Suppressor macrophage treated with lipopolysaccharide for 4 hours (primary cell): ENCODE measurements around the gene MYO1F.
A peak's percentile ranks its signal among the peaks of the same experiment; 100 is the strongest.
"Not testable (repeated sequence)": the region's sequence is repeated elsewhere in the genome, so short reads cannot be mapped to it uniquely, and the experiment has no call there.

Source experiments
- DNase-seq: peaks from one replicate; pipeline ENCODE4 v3.0.0-alpha.2; 2020

Gene MYO1F

DNA sequence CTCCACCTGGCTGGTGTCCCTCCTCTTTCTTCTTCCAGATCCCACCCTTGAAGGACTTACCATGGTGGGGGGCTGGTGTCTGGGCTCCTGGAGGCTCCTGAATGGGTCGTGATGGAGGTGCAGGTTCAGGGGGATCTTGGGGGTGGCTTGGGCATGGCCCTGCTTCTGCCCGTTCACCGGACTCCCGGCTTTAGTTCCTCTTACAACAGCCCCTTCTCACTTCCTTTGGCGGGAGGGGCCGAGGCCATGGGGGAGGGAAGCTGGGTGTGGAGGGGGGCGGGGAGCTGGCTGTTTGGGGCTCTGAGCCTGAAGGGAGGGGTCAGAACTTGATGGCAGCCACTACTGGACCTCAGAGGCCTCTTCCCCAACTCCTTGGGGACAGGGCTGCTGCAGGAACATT is at the start of gene MYO1F:
TSS of gene MYO1F (minus strand) at position 196 of the 400 bp plus-strand sequence. CDS start at position 63, 133 bp downstream.
- DNase-seq = peak; percentile 79

GRCh38 chr19:8626842-8627241 is 49.6 kb upstream of the MYO1F start:
- no peak for DNase-seq

- DNase-seq = not testable (repeated sequence)
These were observed 45.6 kb upstream of the MYO1F start for GRCh38 chr19:8622886-8623285.

- DNase-seq = no peak
These were observed 41.5 kb upstream of the MYO1F start for GRCh38 chr19:8618751-8619150.

- DNase-seq = no peak
These were observed 40.7 kb upstream of the MYO1F start for GRCh38 chr19:8617984-8618383.

DNA sequence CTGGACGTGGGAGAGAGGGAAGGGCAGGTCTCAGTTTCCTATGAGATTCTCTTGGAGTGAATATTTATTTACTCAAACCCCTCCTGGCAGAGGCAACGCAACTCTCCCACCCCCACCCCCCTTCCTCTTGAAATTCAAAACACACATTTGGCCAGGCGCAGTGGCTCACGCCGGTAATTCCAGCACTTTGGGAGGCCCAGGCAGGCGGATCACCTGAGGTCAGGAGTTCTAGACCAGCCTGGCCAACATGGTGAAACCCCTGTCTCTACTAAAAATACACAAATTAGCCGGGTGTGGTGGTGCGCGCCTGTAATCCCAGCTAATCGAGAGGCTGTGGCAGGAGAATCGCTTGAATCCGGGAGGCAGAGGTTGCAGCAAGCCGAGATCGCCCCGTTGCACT is 40.1 kb upstream of the MYO1F start:
- DNase-seq = not testable (repeated sequence)

GRCh38 chr19:8616861-8617260 is 39.6 kb upstream of the MYO1F start:
- DNase-seq = no peak

- peak; percentile 79 for DNase-seq
These were observed 38.8 kb upstream of the MYO1F start for GRCh38 chr19:8615813-8616596.

DNA sequence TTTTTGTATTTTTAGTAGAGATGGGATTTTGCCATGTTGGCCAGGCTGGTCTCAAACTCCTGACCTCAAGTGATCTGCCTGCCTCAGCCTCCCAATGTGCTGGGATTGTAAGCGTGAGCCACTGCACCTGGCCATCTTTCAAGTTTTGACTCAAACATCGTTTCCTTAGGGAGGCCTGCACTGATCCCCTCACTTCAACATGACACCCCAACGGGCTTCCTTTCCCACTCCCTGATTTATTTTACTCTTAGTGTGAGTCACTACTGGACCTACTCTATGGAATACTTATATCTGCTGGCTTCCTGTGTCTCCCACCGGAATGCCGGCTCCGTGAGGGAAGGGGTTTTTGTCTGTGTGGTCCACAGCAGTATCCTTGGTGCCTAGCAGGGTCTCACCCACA is 37.8 kb upstream of the MYO1F start:
- no peak for DNase-seq

- no peak for DNase-seq
These were observed 37.2 kb upstream of the MYO1F start for GRCh38 chr19:8614455-8614854.

GRCh38 chr19:8612807-8613171 is 35.5 kb upstream of the MYO1F start:
- no peak for DNase-seq

DNA sequence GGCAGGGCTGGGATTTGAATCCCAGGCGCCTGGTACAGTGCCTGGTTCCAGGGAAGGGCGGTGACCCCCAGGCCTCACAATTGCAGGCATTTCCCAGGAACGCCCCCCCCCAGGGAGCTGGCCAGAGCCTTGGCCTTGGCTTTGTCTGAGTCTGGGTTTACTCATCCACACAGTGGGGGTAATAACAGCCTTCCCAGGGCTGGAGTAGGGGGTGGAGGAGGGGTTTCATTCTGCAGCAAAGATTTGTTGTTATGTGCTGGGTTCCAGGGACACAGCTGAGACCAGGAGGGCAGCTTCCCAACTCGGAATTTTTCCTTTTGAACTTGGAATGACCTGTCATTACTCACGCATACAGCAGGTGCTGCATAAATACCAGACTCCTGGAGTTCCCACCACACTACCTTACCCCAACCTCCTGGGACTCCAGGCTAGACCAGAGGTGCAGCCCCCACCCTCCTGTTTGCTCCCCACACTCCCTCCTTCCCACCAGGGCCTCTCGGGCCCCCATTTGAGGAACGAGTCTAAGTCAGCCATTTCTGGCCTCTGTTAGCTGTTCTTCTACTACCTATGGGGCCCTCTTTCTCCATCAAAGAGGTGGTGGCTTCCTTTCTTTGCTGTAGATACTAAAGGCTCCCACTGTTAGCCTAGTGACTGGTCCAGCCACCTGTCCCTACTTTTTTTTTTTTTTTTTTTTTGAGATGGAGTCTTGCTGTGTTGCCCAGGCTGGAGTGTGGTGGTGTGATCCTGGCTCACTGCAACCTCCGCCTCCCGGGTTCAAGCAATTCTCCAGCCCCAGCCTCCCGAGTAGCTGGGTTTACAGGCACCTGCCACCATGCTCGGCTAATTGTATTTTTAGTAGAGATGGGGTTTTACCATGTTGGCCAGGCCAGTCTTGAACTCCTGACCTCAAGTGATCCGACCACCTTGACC is 34.9 kb upstream of the MYO1F start:
- no peak for DNase-seq

DNA sequence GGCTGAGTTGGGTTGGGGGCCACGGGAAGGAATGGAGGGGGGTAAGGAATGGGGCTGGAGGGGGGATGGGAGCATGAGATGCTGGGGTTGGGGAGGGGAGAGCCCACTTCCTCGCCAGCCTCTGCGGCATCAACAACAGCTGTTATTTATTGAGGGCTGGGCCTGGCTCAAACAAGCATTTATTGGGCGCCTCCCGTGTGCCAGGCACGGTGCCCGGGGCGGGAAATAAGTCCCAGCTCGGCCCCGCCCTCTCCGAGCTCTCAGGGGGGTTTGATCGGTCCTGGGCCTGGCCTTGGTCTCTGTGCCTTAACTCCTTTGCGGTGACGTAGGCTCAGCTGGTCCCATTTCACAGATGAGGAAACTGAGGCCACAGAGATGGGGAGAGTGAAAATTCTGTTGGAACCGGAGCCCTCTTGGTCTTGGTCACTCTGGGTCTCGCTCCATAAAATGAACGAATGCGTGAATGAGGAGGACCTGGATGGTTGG is 34.2 kb upstream of the MYO1F start:
- DNase-seq = no peak

GRCh38 chr19:8610936-8611300 is 33.7 kb upstream of the MYO1F start:
- DNase-seq = no peak

- no peak for DNase-seq
These were observed 33.0 kb upstream of the MYO1F start, which contains the start of gene ADAMTS10 for GRCh38 chr19:8610041-8610935. Gene ADAMTS10 (minus strand): TSS chr19:8610715. CDS start chr19:8605710, 5,005 bp downstream.

DNA sequence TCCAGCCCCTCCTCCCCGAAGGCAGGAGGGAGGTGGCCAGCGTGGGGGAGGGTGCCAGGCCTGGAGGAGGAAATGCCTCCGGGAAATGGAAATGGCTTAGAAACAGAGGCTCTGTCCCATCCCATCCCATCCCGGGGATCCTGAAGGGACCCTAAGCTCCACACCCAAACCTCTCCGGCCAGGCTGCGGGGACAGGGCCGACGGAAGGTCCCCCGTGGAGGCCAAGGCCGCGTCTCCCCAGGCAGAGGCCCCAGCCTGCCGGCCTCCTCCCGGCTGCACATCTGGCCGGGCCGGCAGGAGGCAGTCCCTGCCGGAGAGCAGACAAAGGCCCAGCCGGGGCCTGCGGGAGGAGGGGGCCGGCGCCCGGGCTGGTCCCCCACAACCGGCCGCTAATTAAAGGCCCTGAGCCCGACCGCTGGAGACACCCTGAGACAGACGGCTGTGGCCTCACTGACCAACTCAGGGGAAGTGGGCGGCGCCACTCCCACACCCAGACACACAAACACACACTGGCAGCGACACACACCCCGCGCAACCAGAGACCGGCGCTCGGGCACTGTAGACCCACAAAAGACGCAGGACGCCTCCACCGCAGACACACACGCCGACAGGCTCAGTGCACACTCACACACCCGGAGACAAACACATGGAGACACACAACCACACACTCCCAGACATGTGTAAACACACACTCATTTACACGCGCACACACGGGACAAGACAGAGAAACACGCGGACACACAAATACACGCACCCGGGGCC is 32.2 kb upstream of the MYO1F start:
- DNase-seq = peak; percentile 41

DNA sequence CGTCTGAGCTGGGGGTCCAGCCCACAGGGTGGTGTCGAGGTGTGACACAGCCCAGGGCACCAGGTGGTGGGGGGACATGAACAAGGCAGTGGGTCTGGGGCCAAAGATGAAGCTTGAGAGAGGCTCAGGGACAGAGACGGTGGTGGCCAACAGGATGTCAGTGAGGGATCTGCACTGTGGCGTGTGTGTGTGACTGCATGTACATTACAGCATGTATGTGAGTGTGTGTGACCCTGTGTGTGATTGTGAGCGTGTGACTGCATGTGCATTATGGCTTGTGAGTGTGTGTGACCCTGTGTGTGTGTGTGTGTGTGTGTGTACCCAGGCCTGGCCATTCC is 31.7 kb upstream of the MYO1F start:
- DNase-seq = no peak

DNA sequence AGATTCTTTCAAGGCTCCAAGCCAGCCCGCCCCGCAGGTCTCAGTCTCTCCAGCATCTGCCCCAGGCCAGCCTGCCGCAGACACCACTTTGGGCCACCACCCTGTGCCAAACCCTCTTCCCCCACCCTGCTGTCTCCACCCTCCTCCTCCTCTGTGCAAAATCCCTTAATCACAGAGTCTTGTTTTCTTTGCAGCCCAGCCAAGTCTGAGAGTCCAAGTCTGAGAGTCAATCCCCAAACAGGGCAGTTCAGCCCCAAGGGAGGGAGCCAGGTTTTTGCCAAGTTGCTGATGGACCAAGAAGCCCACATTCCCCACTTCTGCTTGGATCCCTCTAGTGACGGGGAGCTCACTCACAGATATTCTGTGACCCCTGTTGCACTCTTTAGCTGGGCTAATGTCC is 30.1 kb upstream of the MYO1F start:
- no peak for DNase-seq

- no peak for DNase-seq
These were observed 28.3 kb upstream of the MYO1F start for GRCh38 chr19:8605514-8605913.

- DNase-seq = no peak
These were observed 24.6 kb upstream of the MYO1F start for GRCh38 chr19:8601796-8602195.

DNA sequence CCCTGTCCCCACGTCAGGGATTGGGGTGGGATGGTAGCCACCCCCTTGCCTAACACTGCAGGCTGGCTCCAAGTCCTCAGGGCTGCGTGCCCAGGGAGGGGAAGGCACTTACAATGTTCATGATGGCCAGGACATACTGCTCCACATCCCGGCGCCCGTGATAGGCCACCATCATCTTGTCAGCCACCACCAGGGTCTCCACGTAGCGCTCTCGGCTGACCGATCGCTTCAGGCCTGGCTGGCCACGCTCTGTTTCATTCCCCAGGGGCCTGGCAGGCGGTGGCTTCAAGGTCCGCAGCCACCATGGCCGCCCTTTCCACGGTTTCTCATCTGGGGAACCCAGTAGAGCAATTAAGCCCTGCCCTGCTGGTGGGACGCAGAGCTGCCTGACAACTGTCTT is 23.6 kb upstream of the MYO1F start:
- no peak for DNase-seq

GRCh38 chr19:8600064-8600463 is 22.8 kb upstream of the MYO1F start:
- DNase-seq = no peak
